ENCODE data around the gene PTGER2.

Gene PTGER2

GRCh38 chr14:52338051-52338681 lies 24.1 kb downstream of the PTGER2 start:
- POLR2A ChIA-PET = interaction anchor here (0.6 kb wide), 1 partner anchor 12 kb away, joined by 3 read pairs; no protein-coding TSS in a partner anchor
- TF ChIP-seq CTCF (IDR thresholded peaks at IDR 0.05; ENCODE audit: insufficient read depth, low read length, missing control alignments) = no peak
- H3K4me3 ChIP-seq (ENCODE audit: low read depth, low read length) = no peak overlapping the region
- CTCF ChIA-PET = interaction anchor here (1.5 kb wide), 1 partner anchor 11 kb away, joined by 3 read pairs; no protein-coding TSS in a partner anchor
- DNase-seq (ENCODE audit: low read depth, low spot score) = no peak

GRCh38 chr14:52339262-52339661 lies 25.1 kb downstream of the PTGER2 start:
- no peak for TF ChIP-seq CTCF (IDR thresholded peaks at IDR 0.05; ENCODE audit: insufficient read depth, low read length, missing control alignments)
- DNase-seq (ENCODE audit: low read depth, low spot score) = no peak
- POLR2A ChIA-PET = no interaction called here
- CTCF ChIA-PET = no interaction called here
- no peak overlapping the region for H3K4me3 ChIP-seq (ENCODE audit: low read depth, low read length)

GRCh38 chr14:52342849-52343596 lies 28.9 kb downstream of the PTGER2 start:
- no peak for DNase-seq (ENCODE audit: low read depth, low spot score)
- H3K4me3 ChIP-seq (ENCODE audit: low read depth, low read length) = no peak overlapping the region
- ChIA-PET POLR2A (no interaction called here), CTCF (no interaction called here)
- no peak for TF ChIP-seq CTCF (IDR thresholded peaks at IDR 0.05; ENCODE audit: insufficient read depth, low read length, missing control alignments)

- TF ChIP-seq CTCF (IDR thresholded peaks at IDR 0.05; ENCODE audit: insufficient read depth, low read length, missing control alignments) = no peak
These were observed 32.7 kb downstream of the PTGER2 start for GRCh38 chr14:52346778-52347177.

GRCh38 chr14:52348279-52348678 lies 34.2 kb downstream of the PTGER2 start:
- DNase-seq (ENCODE audit: low read depth, low spot score) = no peak
- no peak for TF ChIP-seq CTCF (IDR thresholded peaks at IDR 0.05; ENCODE audit: insufficient read depth, low read length, missing control alignments)
- no peak overlapping the region for H3K4me3 ChIP-seq (ENCODE audit: low read depth, low read length)
- ChIA-PET CTCF (no interaction called here), POLR2A (no interaction called here)

More at GRCh38 chr14:52346778-52347177, 32.7 kb downstream of the PTGER2 start:
- no peak overlapping the region for H3K4me3 ChIP-seq (ENCODE audit: low read depth, low read length)
- POLR2A ChIA-PET = no interaction called here
- no peak for DNase-seq (ENCODE audit: low read depth, low spot score)
- CTCF ChIA-PET = no interaction called here

- POLR2A ChIA-PET = no interaction called here
- DNase-seq (ENCODE audit: low read depth, low spot score) = peak; percentile 38
- CTCF ChIA-PET = no interaction called here
- TF ChIP-seq CTCF (IDR thresholded peaks at IDR 0.05; ENCODE audit: insufficient read depth, low read length, missing control alignments) = no peak
- no peak overlapping the region for H3K4me3 ChIP-seq (ENCODE audit: low read depth, low read length)
These were observed 34.7 kb downstream of the PTGER2 start for GRCh38 chr14:52348776-52349175.
